GM18867 (cell line): ENCODE data around the gene BMP6.

Source experiments
- ATAC-seq: cut with Tn5 transposase; IDR thresholded peaks from one replicate; pipeline ENCODE4 v1.9.1; 2021; ENCODE audit warnings: mild to moderate bottlenecking, moderate library complexity; ENCODE audit not compliant: unreplicated experiment

The BMP6 gene

DNA sequence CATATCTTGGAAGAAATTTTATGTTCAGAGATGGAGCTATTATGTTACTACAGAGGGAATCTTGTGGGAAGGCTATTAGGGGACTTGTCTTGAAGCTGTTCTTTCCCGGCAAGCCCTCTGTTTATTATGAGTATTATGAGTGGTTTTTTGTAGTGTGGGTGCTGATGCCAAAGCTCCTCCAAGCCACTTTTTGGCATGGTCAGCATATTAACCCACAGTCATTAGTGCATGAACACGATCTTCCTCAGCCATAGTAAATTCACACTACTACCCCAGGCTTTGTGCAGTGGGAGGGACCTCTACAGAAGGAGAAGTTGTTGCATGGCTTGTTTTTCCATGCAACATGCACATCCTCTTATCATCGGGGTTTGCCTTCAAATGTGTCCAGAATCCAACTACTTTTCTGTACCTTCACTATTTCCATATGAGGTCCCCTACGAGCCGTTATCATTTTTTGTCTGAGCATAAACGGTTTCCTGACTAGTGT lies 6.5 kb upstream of the BMP6 start:
- no peak for ATAC-seq

DNA sequence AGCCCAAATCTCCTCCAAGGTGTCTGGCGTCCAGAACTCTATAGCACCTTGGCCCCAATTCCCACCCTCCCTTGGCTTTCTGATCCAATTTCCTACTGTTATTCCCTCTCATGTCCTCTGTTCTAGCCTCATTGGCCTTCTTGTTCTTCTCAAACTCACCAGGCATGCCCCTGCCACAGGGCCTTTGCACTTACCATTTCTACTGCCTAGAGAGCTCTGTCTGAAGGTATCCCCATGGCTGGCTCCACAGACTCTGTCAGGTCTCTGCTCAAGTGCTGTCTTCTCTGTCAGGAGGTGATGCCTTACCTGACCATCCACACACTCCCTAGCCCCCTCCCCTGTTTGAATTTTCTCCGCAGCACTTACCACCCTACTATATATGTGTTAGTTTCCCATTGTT lies 5.6 kb upstream of the BMP6 start:
- ATAC-seq: no peak

DNA sequence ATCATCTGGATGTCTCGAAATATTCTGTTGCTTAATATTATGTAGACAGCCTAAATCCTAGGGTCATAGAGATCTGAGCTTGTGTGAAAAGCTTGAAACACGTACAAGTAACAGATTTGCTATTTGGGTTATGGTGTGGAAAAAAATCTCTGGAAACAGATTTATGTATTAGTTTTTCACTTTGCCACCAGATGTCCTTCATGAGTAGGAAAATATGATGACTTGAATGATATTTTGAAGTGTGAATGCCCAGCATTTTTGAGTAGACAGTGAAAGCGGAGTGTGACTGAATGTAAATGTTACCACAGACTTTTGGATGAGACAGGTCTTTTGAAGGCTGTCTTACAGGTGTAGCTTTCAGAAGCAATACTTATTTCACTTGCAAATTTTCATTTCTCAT lies 4.2 kb upstream of the BMP6 start:
- no peak for ATAC-seq

DNA sequence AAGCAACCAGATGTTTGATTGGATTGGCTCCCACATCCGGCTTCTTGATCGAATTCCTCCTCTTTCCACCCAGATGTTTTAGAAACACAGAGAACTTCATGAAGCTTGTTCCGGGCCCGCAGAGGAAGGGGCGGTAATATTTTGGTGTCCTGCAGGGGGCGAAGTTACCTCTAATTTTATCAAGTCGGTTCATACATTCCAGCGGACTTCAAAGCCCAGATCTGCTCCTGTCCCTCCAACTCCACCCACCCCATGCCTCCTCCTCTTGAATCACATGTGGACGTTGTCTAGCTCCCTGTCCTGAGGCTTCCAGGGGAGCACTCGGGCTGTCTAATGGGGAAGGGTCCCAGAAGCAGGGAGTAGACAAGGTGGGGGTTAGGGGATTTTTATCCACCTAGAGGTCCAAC lies 2.9 kb upstream of the BMP6 start:
- peak; percentile 30 for ATAC-seq

- no peak for ATAC-seq
Observed at GRCh38 chr6:7723554-7723953, 2.3 kb upstream of the BMP6 start.

DNA sequence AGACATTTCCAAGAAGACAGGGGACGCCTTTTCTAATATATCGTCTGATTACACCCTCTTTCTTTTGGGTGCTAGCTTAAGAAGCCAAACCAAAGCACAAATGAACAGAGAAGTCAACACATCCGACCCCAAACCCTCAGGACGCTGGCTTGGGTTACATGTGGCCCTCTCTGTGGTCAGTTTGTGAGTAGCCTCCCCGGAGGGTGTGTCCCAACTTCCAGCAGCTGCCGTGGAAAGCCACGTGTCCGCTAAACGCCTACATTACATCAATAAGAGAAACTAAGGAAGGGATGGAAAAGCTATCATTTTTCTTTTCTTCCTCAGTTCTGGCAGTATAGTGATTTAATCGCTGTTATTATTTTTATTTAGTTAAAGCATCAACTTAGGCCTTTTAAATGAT lies 487 bp upstream of the BMP6 start:
- ATAC-seq: no peak

DNA sequence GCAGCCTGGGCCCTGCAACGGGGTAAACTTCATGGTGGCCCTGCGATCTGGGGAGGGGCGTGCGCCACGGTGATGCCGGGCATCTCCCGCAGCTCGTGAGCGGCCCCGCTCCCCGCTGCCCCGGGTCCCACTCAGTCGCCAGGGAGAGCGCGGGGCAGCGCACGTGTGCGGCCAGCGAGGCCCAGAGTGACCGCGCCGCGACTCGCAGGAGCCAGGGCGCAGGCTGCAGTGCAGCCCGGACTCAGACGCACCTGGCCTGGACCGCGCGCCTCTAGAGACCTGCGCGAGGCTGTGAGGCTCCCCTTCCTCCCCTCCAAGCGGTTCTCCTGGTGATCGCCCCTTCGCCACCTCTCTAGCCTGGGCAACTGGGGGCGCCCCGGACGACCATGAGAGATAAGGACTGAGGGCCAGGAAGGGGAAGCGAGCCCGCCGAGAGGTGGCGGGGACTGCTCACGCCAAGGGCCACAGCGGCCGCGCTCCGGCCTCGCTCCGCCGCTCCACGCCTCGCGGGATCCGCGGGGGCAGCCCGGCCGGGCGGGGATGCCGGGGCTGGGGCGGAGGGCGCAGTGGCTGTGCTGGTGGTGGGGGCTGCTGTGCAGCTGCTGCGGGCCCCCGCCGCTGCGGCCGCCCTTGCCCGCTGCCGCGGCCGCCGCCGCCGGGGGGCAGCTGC lies 652 bp downstream of the BMP6 start:
- ATAC-seq: peak; percentile 26

DNA sequence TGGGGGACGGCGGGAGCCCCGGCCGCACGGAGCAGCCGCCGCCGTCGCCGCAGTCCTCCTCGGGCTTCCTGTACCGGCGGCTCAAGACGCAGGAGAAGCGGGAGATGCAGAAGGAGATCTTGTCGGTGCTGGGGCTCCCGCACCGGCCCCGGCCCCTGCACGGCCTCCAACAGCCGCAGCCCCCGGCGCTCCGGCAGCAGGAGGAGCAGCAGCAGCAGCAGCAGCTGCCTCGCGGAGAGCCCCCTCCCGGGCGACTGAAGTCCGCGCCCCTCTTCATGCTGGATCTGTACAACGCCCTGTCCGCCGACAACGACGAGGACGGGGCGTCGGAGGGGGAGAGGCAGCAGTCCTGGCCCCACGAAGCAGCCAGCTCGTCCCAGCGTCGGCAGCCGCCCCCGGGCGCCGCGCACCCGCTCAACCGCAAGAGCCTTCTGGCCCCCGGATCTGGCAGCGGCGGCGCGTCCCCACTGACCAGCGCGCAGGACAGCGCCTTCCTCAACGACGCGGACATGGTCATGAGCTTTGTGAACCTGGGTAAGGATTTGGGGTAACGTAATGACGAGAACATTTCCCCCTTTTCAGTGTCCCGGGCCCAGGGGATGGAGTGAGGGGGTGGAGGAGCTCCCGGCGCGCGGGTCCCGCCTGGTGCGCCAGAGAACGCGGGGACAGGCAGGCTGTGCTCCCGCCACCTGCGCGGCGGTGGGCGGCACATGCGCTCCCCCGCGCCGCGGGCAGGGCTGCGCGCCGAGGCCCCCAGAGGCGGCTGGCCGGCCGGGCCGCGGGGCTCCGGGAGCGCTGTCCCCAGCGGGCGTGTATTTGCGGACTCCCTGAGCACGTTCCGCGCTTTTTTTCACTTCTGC lies 1.4 kb downstream of the BMP6 start:
- no peak for ATAC-seq

GRCh38 chr6:7727946-7728854 lies 2.3 kb downstream of the BMP6 start:
- ATAC-seq: no peak

DNA sequence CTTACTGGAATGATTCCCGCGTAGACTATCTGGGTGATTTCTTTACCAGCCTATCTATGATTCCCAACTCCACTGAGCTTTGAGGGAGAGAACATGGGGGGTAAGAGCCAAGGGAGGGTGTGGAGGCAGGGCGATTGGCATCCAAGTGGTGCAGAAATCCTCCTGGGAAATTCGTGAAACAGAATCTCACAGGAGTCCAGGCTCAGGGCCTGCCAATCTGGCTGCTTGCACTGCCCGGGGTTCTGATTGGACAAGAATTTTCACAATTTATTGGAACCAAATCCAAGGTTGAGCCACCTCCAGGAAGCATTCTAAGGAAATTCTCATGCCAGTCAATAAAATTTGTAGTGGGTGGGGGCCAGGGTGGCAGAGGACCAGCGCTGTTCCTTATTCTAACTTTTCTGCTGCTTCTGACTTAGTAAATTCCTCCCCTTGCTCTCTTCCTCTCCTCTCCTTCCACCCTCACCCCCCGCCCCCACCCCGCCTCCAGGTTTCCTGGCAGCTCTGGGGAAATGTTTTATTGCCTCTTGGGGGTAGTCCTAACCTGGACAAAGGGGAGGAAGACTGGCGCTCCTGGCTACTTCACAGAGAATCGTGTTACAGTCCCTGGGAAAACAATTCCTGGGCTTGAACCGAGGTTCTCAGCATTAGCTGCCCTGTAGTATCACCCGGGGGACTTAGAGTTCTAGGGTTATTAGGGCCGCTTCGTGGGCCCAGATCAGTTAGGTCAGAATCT lies 3.1 kb downstream of the BMP6 start:
- no peak for ATAC-seq

DNA sequence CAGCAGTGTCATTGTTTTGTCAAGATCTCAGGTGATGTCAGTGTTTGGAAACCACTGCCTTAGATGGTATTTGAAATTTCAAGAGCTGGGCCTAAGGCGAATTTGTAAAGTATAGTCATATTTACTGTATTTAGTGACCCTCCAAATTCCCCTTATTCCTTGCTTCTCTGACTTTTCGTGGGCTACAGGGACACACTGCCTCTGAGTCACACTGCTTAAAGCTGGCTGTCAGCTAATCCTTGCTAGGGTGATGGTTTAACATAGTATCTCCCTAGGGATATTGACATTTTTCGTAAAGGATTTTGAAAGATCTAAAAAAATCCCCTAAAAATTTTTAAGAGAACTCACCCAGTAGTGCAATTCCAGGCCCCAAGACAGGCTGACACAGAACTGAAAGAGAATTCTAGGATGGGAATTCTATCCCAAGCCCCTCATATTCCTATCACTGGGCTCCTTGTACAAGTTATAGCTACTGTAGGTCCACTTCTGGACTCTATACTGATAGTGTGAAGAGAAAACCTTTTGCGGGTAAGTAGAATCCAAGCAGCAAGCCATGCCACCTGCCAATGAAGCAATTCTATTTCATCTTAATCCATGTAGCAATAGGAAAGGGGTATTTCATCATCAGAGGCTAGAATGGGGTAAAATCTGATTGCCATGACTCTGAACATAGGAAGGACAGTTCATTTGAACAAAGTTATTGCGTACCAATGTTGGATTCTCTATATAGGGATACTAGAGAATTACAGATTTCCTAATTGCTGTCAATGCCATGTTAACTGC lies 4.3 kb downstream of the BMP6 start:
- ATAC-seq: no peak

DNA sequence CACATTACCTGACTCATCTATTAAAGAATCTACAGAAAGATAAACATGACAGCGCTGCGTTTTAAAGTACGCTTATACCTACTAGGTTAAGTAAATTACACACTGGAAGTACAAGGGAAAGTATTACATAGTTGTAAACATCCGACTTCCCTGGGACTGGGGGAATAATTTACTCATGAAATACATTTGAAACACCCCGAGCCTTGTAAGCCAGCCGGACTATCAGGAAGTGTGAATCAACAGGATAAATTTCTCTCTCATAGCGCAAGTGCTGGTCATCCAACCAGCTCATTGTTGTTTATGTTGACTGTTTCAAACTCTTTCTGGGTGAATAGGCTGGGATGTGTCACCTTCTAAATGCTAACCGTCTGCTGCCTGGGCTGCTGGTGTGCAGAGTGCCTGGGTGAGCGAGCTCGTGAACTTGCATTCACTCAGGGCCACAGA lies 4.9 kb downstream of the BMP6 start:
- ATAC-seq: no peak

DNA sequence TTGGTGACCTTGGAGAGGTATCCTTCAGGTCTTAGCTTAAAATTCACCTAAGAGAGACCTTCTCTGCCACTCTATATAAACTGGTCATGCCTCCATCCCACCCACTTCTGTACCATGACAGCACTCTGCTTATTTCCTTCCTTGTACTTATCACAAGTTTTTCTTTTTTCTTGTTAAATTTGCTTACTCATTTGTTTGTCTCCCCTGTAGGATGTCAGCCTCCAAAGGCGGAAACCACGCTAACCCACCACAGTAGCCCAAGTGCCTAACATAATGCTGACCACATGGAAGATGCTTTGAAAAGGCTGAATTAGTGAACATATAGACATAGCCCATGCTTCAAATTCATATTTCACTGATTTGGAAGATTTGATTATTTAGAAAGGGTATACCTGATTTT lies 5.4 kb downstream of the BMP6 start:
- no peak for ATAC-seq

DNA sequence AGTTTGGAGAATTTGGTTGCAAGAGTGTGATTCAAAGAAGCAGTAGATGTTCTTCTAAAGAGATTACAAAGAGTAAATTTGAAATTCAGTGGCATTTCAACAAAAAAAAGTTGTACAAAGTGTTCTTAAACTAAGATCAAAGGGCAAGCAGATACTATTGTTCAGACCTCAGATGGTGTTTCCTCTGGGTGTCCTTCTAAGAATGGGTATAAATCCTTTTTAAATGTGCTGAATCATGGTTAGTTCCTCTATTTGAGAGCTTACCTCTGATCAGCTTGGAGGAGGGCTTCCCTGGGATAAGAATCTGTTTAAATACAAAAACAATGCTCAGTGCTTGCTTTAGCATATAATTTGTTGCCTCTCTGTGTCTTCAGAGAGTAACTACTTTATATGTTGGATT lies 6.3 kb downstream of the BMP6 start:
- no peak for ATAC-seq

- no peak for ATAC-seq
Observed at GRCh38 chr6:7734707-7735383, 8.9 kb downstream of the BMP6 start.

GRCh38 chr6:7737106-7737505 lies 11.2 kb downstream of the BMP6 start:
- ATAC-seq: no peak

DNA sequence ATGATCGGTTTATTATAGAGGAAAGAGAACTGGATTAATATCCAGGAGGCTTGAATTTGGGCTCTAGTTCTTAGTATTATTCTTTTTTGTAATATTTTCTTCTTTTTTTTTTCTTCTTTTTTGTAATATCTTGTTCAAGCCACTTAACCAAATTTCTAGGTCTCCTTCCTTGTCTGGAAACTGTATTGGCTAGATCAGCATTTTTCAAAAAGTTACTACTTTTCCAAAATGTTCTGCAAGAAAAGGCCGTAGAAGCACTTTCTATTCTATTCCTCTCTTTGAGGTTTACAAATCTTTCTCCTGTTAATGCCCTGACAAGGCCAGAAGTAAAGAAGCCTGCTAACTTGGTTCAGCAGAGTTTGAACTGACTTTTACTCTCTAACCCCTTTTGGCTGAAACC lies 12.0 kb downstream of the BMP6 start:
- no peak for ATAC-seq

GRCh38 chr6:7742223-7742785 lies 16.4 kb downstream of the BMP6 start:
- no peak for ATAC-seq

DNA sequence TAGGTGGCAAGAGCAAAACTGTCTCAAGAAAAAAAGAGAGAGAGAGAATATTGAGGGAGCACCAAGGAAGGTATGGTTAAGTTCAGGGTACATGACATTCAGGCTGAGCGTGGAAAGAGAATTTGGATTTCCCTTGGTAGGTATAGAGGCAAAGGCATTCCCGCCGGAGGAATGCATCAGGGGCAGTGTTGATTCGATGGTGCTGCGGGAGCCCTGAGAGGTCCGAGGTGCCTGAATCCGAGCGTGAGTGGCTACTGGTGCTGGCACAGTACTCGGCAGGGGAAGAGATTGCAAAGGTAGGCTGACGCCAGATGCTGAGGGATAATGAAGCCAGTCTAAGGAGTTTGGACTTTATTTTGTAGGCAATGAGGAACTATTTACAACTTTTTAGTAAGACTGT lies 20.0 kb downstream of the BMP6 start:
- ATAC-seq: no peak
